Heart right ventricle (tissue), 16 donors: ENCODE results near the gene ATXN1. TPM values are rescaled to one million over a fixed set of nuclear protein-coding genes. Genes with fewer than 3 reads are reported as not detected.
A peak's percentile ranks its signal among the peaks of the same experiment; 100 is the strongest.

Experiments used
- ATAC-seq, 8 donors: fragments of 200-7000 bp; cut with Tn5 transposase; one replicate each; pipeline ENCODE4 v1.9.1; 2020; ENCODE audit warnings: mild to moderate bottlenecking in 8 of 8, moderate library complexity in 8 of 8, moderate number of reproducible peaks in 1 of 8
- DNase-seq, 2 donors: peaks; one replicate each; pipeline ENCODE4 v3.0.0-alpha.2; 2020
- H3K27ac ChIP-seq, 10 donors: fragments of 200-600 bp; sonication (generic) in 2 of 10; one replicate each; pipeline versions ENCODE4 v1.5.0 to v1.8.0; 2020 to 2022; ENCODE audit warnings: mild to moderate bottlenecking in 3 of 10
- H3K27me3 ChIP-seq, 7 donors: fragments of 200-600 bp; one replicate each; pipeline ENCODE4 v1.8.0; 2021 to 2022; ENCODE audit warnings: mild to moderate bottlenecking in 2 of 7
- H3K36me3 ChIP-seq, 9 donors: fragments of 200-600 bp; sonication (generic) in 1 of 9; one replicate each; pipeline versions ENCODE4 v1.5.0 to v1.8.0; 2020 to 2022; ENCODE audit warnings: mild to moderate bottlenecking in 2 of 9
- H3K4me1 ChIP-seq, 9 donors: fragments of 200-600 bp; sonication (generic) in 1 of 9; one replicate each; pipeline versions ENCODE4 v1.5.0 to v1.8.0; 2020 to 2022; ENCODE audit warnings: mild to moderate bottlenecking in 4 of 9
- H3K4me3 ChIP-seq, 10 donors: fragments of 200-600 bp; sonication (generic) in 2 of 10; one replicate each; pipeline versions ENCODE4 v1.5.0 to v1.8.0; 2020 to 2022; ENCODE audit warnings: mild to moderate bottlenecking in 7 of 10, moderate library complexity in 2 of 10
- H3K9me3 ChIP-seq, 11 donors: fragments of 200-600 bp in 10 of 11; sonication (generic) in 2 of 11; one replicate each; pipeline versions ENCODE4 v1.5.0 to v1.8.0; 2013 to 2022; ENCODE audit warnings: mild to moderate bottlenecking in 2 of 11, control low read depth in 1 of 11, moderate library complexity in 1 of 11
- WGBS, 2 donors: extraction: QIAGEN DNeasy Blood & Tissue Kit; methylation state at CpG; one replicate each; pipeline ENCODE4 v1.1.7; 2013; ENCODE audit warnings: inconsistent platforms in 1 of 2; 5-methylcytosine and 5-hydroxymethylcytosine counted together
- intact Hi-C, 10 donors: fragments of 100-400 bp; cut with DNase I; formaldehyde crosslinking; loops; one replicate each; pipeline versions ENCODE4 v1.11.1 to v1.14.2; 2022
- polyA plus RNA-seq, 2 donors: library from polyadenylated mRNA; stranded (reverse); fragments of 200-250 nt; gene quantifications; one replicate each; pipeline ENCODE4 v1.2.3, GENCODE V29; 2013
- total RNA-seq, 10 donors: library from RNA; stranded (reverse); fragmentation: NEBNext Ultra II Directional in 3 of 10; extraction: Animal tissue kit (Norgen Biotek cat#: 25700) in 3 of 10; gene quantifications; one replicate each; pipeline versions ENCODE4 v1.2.1 to v1.2.4, GENCODE V29; 2021 to 2023
- TF ChIP-seq, protein P1 (sequence below), 9 donors: fragments of 200-600 bp; sonication (generic) in 2 of 9; IDR thresholded peaks; one replicate each; pipeline versions ENCODE4 v1.5.0 to v1.8.0; 2021 to 2022; ENCODE audit warnings: antibody characterized with exemption in 9 of 9, mild to moderate bottlenecking in 5 of 9, moderate library complexity in 1 of 9
- donor health status: Arrhythmogenic right ventricular cardiomyopathy.
- donor health status: ischemic (EF 13 %, LVEDD 7.1; RV severe dilation, severe dysfunction).
- donor health status: healthy with polysubstance abuse.
- donor health status: DM: no; HTN: yes; CAD: no.
- donor health status: DM: no; HTN: no; CAD: no.
- donor health status: ischemic (EF 25% LVEDD 6.9; RV normal size, moderate dysfunction).
- donor health status: ischemic (EF 25% LVEDD 5.7; RV mildly dilated, moderate dysfunction).
- donor health status: healthy.
- donor health status: DM: yes; HTN: yes; CAD: no.
- donor health status: Ischemic cardiomyopathy.
- donor health status: ischemic (EF 35%, LVEDD 5.7; RV mildly dilated, moderate dysfunction).
- donor health status: nonischemic (EF 11% LVEDD 7.7; RV severe dilation, severe dysfunction).
- donor health status: DM: yes; HTN: yes; CAD: no.
- donor health status: PGD.
- donor health status: ischemic (EF 29% LVEDD 5.4; RV normal size, mild dysfunction).
- donor health status: nonischemic (EF 23%, LVEDD 6.1; RV moderate dilation, normal function).

ATXN1 gene
- total and polyA plus RNA-seq, 12 donors = 4.1 to 46.5 (median 40.3) TPM

- no peak for DNase-seq
- Histone ChIP-seq H3K36me3 (peaks cover 0 to 45% (median 0%) of the 10 kb centered on the region in 9 donors), H3K27ac (peak overlapping the region in 3 of 10 donors; percentile 18 to 47 (median 37)), H3K4me3 (peak overlapping the region in 1 of 10 donors; percentile 5), H3K27me3 (no peaks in the 10 kb centered on the region), H3K9me3 (no peaks in the 10 kb centered on the region), H3K4me1 (peaks cover 0 to 15% (median 3%) of the 10 kb centered on the region in 9 donors)
- ATAC-seq = peak in 6 of 8 donors; percentile 33 to 46 (median 42)
- 42 to 49% methylated on average over 27 of the region's 27 CpGs for WGBS, 2 donors
- intact Hi-C loops = no loop called here
- TF ChIP-seq, protein P1, sequence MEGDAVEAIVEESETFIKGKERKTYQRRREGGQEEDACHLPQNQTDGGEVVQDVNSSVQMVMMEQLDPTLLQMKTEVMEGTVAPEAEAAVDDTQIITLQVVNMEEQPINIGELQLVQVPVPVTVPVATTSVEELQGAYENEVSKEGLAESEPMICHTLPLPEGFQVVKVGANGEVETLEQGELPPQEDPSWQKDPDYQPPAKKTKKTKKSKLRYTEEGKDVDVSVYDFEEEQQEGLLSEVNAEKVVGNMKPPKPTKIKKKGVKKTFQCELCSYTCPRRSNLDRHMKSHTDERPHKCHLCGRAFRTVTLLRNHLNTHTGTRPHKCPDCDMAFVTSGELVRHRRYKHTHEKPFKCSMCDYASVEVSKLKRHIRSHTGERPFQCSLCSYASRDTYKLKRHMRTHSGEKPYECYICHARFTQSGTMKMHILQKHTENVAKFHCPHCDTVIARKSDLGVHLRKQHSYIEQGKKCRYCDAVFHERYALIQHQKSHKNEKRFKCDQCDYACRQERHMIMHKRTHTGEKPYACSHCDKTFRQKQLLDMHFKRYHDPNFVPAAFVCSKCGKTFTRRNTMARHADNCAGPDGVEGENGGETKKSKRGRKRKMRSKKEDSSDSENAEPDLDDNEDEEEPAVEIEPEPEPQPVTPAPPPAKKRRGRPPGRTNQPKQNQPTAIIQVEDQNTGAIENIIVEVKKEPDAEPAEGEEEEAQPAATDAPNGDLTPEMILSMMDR (IDR thresholded peaks at IDR 0.05) = no peak
These were observed 458.3 kb downstream of the ATXN1 start for GRCh38 chr6:16302721-16303552.

DNA sequence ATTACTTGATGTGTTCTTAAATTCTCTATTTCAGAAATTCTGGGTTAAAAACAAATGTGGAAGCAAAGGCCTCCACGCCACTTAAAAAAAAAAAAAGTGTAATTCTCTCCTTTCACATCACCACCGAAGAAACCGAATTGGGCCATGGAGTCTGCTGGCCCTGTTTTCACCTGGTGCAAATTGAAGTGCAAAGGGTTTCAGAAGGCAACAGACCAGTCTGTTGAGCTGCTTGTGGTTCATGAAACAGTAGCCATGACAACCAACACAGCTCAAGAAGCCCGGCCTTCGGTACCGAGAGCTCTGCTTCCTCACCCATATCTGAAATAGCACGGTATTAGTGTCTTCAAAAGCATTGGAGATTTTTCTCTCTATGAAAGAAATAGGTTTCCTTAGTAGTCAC lies 459.7 kb downstream of the ATXN1 start:
- Histone ChIP-seq H3K27ac (no peak overlapping the region), H3K27me3 (no peaks in the 10 kb centered on the region), H3K4me3 (no peak overlapping the region), H3K9me3 (no peaks in the 10 kb centered on the region), H3K36me3 (peaks cover 0 to 48% (median 0%) of the 10 kb centered on the region in 9 donors), H3K4me1 (peaks cover 0 to 15% (median 3%) of the 10 kb centered on the region in 9 donors)
- ATAC-seq (no peak), DNase-seq (no peak)
- 70 to 79% methylated on average over 7 of the region's 7 CpGs for WGBS, 2 donors
- intact Hi-C loops = no loop called here
- TF ChIP-seq, protein P1 (IDR thresholded peaks at IDR 0.05) = no peak

- TF ChIP-seq, protein P1 (IDR thresholded peaks at IDR 0.05) = no peak
- H3K36me3 ChIP-seq = peaks cover 0 to 41% (median 0%) of the 10 kb centered on the region in 9 donors
- WGBS, 2 donors = 93 to 94% methylated on average over 3 of the region's 3 CpGs
- H3K4me3 ChIP-seq = no peak overlapping the region
- H3K9me3 ChIP-seq = no peaks in the 10 kb centered on the region
- H3K27me3 ChIP-seq = no peaks in the 10 kb centered on the region
- no peak for ATAC-seq
- no peak for DNase-seq
- H3K27ac ChIP-seq = no peak overlapping the region
- peaks cover 0 to 15% (median 3%) of the 10 kb centered on the region in 9 donors for H3K4me1 ChIP-seq
- intact Hi-C loops = no loop called here
These were observed 461.4 kb downstream of the ATXN1 start for GRCh38 chr6:16299861-16300260.

GRCh38 chr6:16296061-16296670 lies 465.1 kb downstream of the ATXN1 start:
- no peak overlapping the region for H3K27ac ChIP-seq
- ATAC-seq = no peak
- no peaks in the 10 kb centered on the region for H3K27me3 ChIP-seq
- no peak for DNase-seq
- no peaks in the 10 kb centered on the region for H3K4me1 ChIP-seq
- peaks cover 0 to 69% (median 3%) of the 10 kb centered on the region in 9 donors for H3K36me3 ChIP-seq
- H3K9me3 ChIP-seq = no peaks in the 10 kb centered on the region
- 97 to 98% methylated on average over 7 of the region's 7 CpGs for WGBS, 2 donors
- TF ChIP-seq, protein P1 (IDR thresholded peaks at IDR 0.05) = no peak
- intact Hi-C loops = no loop called here
- no peak overlapping the region for H3K4me3 ChIP-seq
